A549 (cell line): ENCODE results near the gene UNCX.

Experiments
- CBX2 ChIP-seq: fragments of 200-600 bp; sonication (generic); IDR thresholded peaks from 2 replicates; pipeline ENCODE4 v1.6.1; 2016; ENCODE audit warnings: low read depth, mild to moderate bottlenecking, borderline replicate concordance
- CHD2 ChIP-seq: fragments of 150-350 bp; IDR thresholded peaks from 2 replicates; pipeline ENCODE4 v1.6.1; 2014; ENCODE audit warnings: low read length; ENCODE audit not compliant: partially characterized antibody
- CTCF ChIP-seq: fragments of >200 bp; sonication (Bioruptor Twin); formaldehyde crosslinking; IDR thresholded peaks from 3 replicates; pipeline ENCODE4 v1.5.1; 2016
- JUNB ChIP-seq: fragments of >200 bp; sonication (Bioruptor Twin); formaldehyde crosslinking; IDR thresholded peaks from 2 replicates; pipeline ENCODE4 v1.6.1; 2016
- NFE2L2 ChIP-seq: fragments of 150-350 bp; conservative IDR thresholded peaks from 2 replicates; pipeline ENCODE4 v1.6.1; 2014; ENCODE audit warnings: low read length
- POLR2A ChIP-seq: IDR thresholded peaks from 2 replicates; pipeline ENCODE4 v1.6.1; 2012; ENCODE audit warnings: mild to moderate bottlenecking, low read length
- RAD21 ChIP-seq, 2 experiments: fragments of >200 bp in 1 of 2; sonication (Bioruptor Twin) in 1 of 2; formaldehyde crosslinking in 1 of 2; IDR thresholded peaks in 1 of 2; conservative IDR thresholded peaks in 1 of 2; 2 replicates in 1 of 2; 3 replicates in 1 of 2; pipeline ENCODE4 v1.6.1; 2012 to 2018; ENCODE audit warnings: inconsistent platforms in 1 of 2
- SMC3 ChIP-seq: fragments of >200 bp; sonication (Bioruptor Twin); formaldehyde crosslinking; IDR thresholded peaks from 3 replicates; pipeline ENCODE4 v1.6.1; 2018; ENCODE audit warnings: inconsistent platforms
- TF ChIP-seq, protein P1 (sequence below): IDR thresholded peaks from 2 replicates; pipeline ENCODE4 v1.6.1; 2012; ENCODE audit warnings: low read depth, borderline replicate concordance
- TF ChIP-seq, protein P2 (sequence below): IDR thresholded peaks from 2 replicates; pipeline ENCODE4 v1.6.1; 2012

DNA sequence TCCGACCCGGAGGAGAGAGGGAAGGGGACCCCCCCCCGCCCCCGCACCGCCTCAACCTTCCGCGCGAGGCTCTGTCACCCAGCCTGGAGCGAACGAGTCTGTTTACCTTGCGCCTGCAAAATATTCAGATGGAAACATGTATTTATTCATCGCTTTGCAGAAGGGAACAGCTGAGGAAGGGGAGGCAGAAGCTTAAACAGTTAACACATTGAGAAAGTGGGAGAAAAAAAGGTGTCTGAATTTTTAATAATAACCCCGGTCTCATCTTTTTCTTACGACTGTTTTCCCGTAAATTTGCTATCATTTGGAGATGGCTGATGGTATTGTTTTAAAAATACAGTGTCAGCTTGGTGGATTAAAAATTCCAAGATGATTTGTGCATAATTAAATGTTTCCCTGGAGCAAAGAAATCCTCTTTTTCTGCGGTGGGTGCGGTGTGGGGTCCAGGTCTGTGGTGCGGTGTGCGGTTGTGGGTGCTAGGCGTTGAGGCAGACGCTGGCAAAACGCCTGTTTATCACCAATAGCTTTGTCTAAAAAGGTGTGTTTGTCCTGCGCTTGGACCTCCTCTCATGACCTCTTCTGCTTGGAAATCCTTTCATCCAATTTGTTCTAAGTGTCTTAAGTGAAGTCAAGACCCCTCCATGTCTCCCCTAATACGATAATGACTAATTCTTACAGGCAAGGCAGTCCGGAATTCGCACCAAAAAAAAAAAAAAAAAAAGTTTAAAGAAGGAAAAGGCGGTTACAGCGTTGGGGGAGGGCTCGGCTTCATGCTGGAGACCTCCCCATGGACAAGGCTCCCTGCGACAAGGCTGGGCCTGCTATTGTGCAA, 1.6 kb downstream of the UNCX start:
- TF ChIP-seq, protein P1, sequence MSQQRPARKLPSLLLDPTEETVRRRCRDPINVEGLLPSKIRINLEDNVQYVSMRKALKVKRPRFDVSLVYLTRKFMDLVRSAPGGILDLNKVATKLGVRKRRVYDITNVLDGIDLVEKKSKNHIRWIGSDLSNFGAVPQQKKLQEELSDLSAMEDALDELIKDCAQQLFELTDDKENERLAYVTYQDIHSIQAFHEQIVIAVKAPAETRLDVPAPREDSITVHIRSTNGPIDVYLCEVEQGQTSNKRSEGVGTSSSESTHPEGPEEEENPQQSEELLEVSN = no peak
- TF ChIP-seq NFE2L2 (no peak), CHD2 (no peak), CTCF (no peak), RAD21 (conservative IDR thresholded peaks at IDR 0.05 in 1 of 2, IDR thresholded peaks at IDR 0.05 in 1 of 2) (no peak), CBX2 (no peak), JUNB (no peak), POLR2A (no peak), SMC3 (no peak)
- TF ChIP-seq, protein P2, sequence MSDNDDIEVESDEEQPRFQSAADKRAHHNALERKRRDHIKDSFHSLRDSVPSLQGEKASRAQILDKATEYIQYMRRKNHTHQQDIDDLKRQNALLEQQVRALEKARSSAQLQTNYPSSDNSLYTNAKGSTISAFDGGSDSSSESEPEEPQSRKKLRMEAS = no peak
